ENCODE results near the gene HELZ.
"Not testable (repeated sequence)": the region's sequence is repeated elsewhere in the genome, so short reads cannot be mapped to it uniquely, and the experiment has no call there.

Gene HELZ

GRCh38 chr17:67137860-67138259 is 107.1 kb downstream of the HELZ start:
- DNase-seq, result peak in 1 of 2 donors; percentile 28

DNA sequence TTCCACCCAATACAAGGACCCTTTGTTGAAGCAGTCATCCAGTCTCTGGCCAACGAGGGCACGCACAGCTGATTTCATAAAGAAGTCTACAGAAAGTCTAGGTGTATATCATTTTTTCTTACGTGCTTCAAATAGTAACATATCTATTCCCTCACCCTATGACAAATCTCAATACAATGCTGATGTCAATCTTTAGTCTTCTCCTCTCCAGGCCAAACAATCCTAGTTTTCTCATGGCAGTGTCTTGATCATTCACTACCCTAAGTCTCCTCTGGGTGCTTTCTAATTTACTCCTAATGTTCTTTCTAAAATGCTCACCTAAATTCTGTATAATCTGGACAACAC is 108.0 kb downstream of the HELZ start:
- DNase-seq, result no peak

DNA sequence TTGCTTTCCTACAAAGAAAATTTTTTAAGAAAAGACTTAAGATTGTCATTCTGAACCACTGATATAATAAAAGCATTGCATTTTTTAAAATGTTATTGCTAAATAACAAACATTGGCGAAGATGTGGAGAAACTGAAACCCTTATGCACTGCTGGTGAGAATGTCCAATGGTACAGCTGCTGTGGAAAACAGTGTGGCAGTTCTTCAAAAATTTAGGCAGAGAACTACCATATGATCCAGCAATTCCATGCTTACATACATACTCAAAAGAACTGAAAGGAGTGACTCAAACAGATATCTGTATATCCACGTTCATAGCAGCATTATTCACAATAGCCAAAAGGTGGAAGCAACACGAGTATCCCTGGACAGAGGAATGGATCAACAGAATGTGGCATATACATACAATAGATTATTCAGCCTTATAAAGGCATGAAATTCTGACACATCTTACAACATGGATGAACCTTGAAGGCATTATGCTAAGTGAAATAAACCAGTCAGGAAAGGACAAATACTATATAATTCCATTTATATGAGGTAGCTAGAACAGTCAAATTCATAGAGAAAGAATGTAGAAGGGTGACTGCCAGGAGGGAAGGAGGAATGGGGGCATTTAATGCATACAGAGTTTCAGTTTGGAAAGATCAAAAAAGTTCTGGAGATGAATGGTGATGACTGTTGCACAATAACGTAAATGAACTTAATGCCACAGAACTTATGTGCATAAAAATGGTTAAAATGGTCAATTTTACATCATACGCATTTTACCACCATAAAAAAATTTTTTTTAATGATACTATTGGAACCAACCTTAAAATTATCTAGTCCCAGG is 108.6 kb downstream of the HELZ start:
- no peak for DNase-seq

- DNase-seq, result no peak
These were observed 111.8 kb downstream of the HELZ start for GRCh38 chr17:67133161-67133560.

GRCh38 chr17:67132366-67132765 is 112.6 kb downstream of the HELZ start:
- no peak for DNase-seq

- DNase-seq, result no peak
These were observed 114.2 kb downstream of the HELZ start for GRCh38 chr17:67130768-67131167.

DNA sequence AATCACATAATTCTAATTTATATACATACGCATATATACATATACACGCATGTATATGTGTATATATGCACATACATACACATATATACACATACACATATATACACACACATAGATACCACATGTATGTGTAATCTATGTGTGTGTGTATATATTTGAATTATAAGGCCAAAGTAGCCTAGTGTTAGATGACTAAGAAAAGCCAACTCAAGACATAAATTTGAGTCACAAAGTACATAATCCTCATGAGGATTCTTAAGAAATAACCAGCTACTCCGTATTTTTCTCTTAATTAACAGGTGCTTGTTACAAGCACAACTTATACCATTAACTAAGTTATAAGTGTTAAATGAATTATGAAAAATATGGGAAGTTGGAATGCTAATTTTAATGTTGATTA is 115.7 kb downstream of the HELZ start:
- no peak for DNase-seq

GRCh38 chr17:67128700-67129099 is 116.3 kb downstream of the HELZ start:
- DNase-seq, result no peak

- DNase-seq, result no peak
These were observed 117.1 kb downstream of the HELZ start for GRCh38 chr17:67127925-67128324.

DNA sequence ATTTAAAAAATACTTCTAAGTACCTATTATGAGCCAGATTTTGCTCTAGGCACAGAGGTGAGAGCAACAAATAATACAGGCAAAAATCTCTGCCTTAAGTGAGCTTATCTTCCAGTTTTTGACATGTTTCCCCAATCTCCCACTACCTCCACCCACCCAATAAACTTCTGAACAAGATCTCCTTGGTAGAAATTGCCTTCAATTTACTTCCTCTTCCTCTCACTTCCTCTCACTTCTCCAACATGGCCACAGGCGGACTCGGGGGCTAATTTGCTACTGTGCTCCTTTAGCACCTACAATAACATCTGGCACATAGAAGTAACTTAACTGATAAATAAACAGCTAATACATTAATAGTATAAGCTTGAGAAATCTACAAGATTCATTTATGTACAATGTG is 118.0 kb downstream of the HELZ start:
- no peak for DNase-seq

DNA sequence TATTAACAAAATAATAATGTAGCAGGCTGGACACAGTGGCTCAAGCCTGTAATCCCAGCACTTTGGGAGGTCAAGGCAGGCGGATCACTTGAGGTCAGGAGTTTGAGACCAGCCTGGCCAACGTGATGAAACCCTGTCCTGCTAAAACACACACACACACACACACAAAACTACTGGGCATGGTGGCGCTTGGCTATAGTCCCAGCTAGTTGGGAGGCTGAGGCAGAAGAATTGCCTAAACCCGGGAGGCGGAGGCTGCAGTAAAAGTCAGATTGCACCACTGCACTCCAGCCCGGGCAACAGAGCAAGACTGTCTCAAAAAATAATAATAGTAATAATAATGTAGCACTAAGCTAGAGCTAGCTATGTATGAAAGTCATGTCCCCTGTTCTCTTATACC is 118.5 kb downstream of the HELZ start:
- DNase-seq, result not testable (repeated sequence)

- no peak for DNase-seq
These were observed 119.1 kb downstream of the HELZ start for GRCh38 chr17:67125924-67126323.

GRCh38 chr17:67125417-67125816 is 119.6 kb downstream of the HELZ start:
- no peak for DNase-seq

- no peak for DNase-seq
These were observed 120.4 kb downstream of the HELZ start for GRCh38 chr17:67124450-67125148.

DNA sequence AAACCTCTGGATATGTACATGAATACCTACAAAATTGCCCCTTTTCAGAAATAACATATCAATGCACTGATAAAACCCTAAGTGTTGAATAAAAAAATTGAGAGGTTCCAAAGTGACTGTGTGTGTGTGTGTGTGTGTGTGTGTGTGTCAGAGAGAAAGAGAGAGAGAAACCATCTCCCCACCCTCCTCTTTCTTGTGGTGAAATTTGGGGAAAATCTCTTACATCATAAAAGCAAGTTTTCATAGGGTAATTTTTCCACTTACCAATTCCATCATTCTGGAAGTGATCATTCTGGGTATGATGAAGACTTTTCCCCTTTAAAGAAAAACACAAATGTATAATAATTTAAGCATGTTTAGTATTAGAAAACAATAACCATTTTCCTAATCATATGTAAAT is 121.3 kb downstream of the HELZ start:
- DNase-seq, result no peak

- DNase-seq, result no peak
These were observed 123.6 kb downstream of the HELZ start for GRCh38 chr17:67121316-67121891.

- no peak for DNase-seq
These were observed 125.9 kb downstream of the HELZ start for GRCh38 chr17:67119102-67119501.

DNA sequence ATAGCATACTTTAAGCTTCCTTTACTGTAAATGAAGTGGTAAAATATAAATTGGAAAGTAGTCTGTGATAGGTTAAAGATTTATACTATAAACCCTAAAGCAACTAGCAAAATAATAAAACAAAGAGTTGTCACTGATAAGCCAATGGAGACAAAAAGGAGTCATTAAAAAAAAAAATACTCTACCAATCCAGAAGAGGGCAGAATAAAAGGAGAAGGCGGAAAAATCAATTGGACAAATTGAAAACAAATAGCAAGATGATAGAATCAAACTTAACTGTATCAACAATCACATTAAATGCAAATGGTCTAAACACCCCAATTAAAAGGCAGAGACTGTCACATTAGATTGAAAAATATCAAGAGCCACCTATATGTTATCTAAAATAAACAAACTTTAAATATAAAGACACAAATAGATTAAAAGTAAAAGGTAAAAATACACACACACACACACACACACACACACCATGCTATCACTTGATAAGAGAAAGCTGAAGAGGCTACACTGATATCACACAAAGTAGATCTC is 128.9 kb downstream of the HELZ start:
- no peak for DNase-seq

GRCh38 chr17:67115401-67115800 is 129.6 kb downstream of the HELZ start:
- DNase-seq, result no peak

DNA sequence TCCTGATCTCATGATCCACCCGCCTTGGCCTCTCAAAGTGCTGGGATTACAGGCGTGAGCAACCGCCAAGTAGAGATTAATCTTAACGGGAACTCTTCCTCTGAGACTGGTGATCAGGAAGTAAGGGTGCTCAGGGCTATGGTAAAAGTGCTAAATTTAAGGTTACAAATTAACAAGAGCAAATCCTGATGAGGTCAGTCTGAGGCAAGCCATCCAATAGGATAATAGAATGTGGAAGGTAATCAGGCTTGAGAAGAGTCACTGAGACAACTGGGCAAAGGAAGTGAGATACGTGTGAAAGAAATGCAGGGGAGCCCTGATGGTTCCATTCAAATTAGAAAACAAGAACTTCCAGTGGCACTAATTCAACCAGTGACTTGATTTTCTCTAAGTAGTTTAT is 131.5 kb downstream of the HELZ start:
- DNase-seq, result no peak

GRCh38 chr17:67111808-67112207 is 133.2 kb downstream of the HELZ start:
- no peak for DNase-seq

DNA sequence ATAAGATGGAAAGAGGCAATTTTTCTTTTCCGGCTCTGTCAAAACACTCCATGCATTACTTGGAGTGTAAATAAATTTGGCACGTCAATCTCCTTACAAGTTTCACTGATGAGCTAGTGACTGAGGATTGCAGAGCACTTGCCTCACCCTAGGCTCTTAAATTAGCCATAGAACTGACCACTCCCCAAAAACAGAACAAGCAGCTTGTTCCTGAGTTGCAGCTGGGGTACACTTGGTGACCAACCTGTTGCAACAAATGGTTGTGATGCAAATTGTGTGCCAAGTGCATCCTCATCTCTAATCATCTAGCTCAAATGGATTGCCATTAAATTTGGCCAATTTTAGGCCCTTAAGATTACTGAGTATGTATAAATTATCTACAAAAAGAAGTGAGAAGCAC is 133.7 kb downstream of the HELZ start:
- DNase-seq, result no peak

- DNase-seq, result no peak
These were observed 134.4 kb downstream of the HELZ start for GRCh38 chr17:67110619-67111018.

DNA sequence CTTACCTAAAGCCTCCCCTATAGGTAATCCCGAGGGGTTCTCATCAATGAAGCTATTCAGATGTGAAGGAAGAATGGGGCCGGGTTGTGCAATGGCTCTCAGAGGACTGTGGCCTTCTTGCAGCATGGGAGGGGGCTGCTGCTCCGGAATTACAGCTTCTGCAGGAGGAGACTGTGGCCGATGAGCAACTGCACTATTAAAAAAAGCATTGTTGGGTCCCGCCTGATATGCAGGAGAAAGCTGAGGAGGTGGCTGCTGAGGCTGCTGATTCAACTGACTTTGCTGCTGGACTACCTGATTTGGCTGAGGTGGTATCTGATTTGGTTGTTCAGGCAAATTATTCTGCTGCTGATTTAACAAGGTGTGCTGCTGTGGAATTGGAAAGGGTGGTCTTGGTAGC is 135.9 kb downstream of the HELZ start:
- DNase-seq, result no peak
